Measurements from ENCODE around the gene MYEOV. TPM values are rescaled to one million over a fixed set of nuclear protein-coding genes. Genes with fewer than 3 reads are reported as not detected.

MYEOV gene
- total and polyA plus RNA-seq, 10 of the 15 experiments (the other 5 are each of a cell fraction or from before 2014, with no cell fraction given): 0.05 to 0.40 (median 0.26) TPM; not detected in 3

GRCh38 chr11:69259096-69259495 is 34.9 kb upstream of the MYEOV start:
- no peaks in the 10 kb centered on the region for H4K20me1 ChIP-seq (ENCODE audit: control insufficient read depth, insufficient read depth)
- no peak overlapping the region for H3K4me2 ChIP-seq (ENCODE audit: control insufficient read depth, insufficient read depth)
- H3K9me3 ChIP-seq (replicated peaks; ENCODE audit: control insufficient read depth, insufficient read depth, low read length): peaks cover 8% of the 10 kb centered on the region
- no peak for TF ChIP-seq SP1 (IDR thresholded peaks at IDR 0.05; ENCODE audit: low read depth, low read length)
- no peak for TF ChIP-seq NFIC (IDR thresholded peaks at IDR 0.05; ENCODE audit: low read depth, low read length)
- TF ChIP-seq BACH1 (IDR thresholded peaks at IDR 0.05; ENCODE audit: borderline replicate concordance): no peak
- TF ChIP-seq RUNX3 (IDR thresholded peaks at IDR 0.05; ENCODE audit: low read length): no peak
- no peak for TF ChIP-seq NFXL1 (IDR thresholded peaks at IDR 0.05; ENCODE audit: borderline replicate concordance)
- TF ChIP-seq JUND (IDR thresholded peaks at IDR 0.05; ENCODE audit: low read depth, low read length): no peak
- TF ChIP-seq TARDBP (IDR thresholded peaks at IDR 0.05; ENCODE audit: borderline replicate concordance): no peak
- no peak for TF ChIP-seq SMARCA5 (IDR thresholded peaks at IDR 0.05)
- no peak for TF ChIP-seq CREM (IDR thresholded peaks at IDR 0.05; ENCODE audit: low read depth)
- TF ChIP-seq PAX5 (IDR thresholded peaks at IDR 0.05; ENCODE audit: borderline replicate concordance, low read depth, low read length): no peak
- no peak for TF ChIP-seq ZSCAN29 (IDR thresholded peaks at IDR 0.05)
- H3K4me1 ChIP-seq (ENCODE audit: control insufficient read depth, insufficient read depth, low read length): peaks cover 18% of the 10 kb centered on the region
- DNase-seq (ENCODE audit: low read depth, low spot score) (no peak), ATAC-seq (no peak), FAIRE-seq (no peak)
- SMC1A ChIA-PET (ENCODE audit: uncharacterized antibody, unreplicated experiment): interaction anchor here (0.7 to 4.8 kb wide), 16 partner anchors 9 to 365 kb away, joined by 3 to 27 read pairs (median 4); partner anchors contain the start of gene SMIM38
- intact Hi-C loops (cut with micrococcal nuclease; ENCODE audit: unreplicated experiment) (loop anchor here (10.0 kb wide), 1 partner anchor 154 kb away; no protein-coding TSS in a partner anchor), in situ Hi-C loops (cut with MboI) (no loop called here)
- H2AFZ ChIP-seq (ENCODE audit: control insufficient read depth, low read depth, low read length): no peak overlapping the region; the same call in 1 of the 2 replicates
- RAD21 ChIA-PET (ENCODE audit: unreplicated experiment): interaction anchor here (0.8 to 3.7 kb wide), 14 partner anchors 17 to 412 kb away, joined by 3 to 46 read pairs (median 4); partner anchors contain the start of genes MYEOV and SMIM38
- POLR2A ChIA-PET: interaction anchor here (1.3 to 2.0 kb wide), 4 partner anchors 17 to 105 kb away, joined by 3 to 6 read pairs (median 4); no protein-coding TSS in a partner anchor
- no peaks in the 10 kb centered on the region for H3K27me3 ChIP-seq (replicated peaks in 1 of 2; ENCODE audit: control insufficient read depth in 2 of 2, insufficient read depth in 2 of 2, low read length in 1 of 2)
- no peaks in the 10 kb centered on the region for H3K79me2 ChIP-seq (ENCODE audit: control insufficient read depth, insufficient read depth, low read length)
- no TSS peak for BruUV-seq (replicated peaks)
- H3K9ac ChIP-seq (ENCODE audit: control insufficient read depth, insufficient read depth, low read length): no peak overlapping the region
- H3K36me3 ChIP-seq (ENCODE audit: control insufficient read depth in 2 of 2, insufficient read depth in 2 of 2, low read length in 1 of 2): no peaks in the 10 kb centered on the region
- H3K27ac ChIP-seq (ENCODE audit: control insufficient read depth, insufficient read depth): peak overlapping the region; percentile 0; the same call in 1 of the 2 replicates
- CTCF ChIA-PET: interaction anchor here (0.9 to 2.5 kb wide), 10 partner anchors 11 to 153 kb away, joined by 3 to 11 read pairs (median 4); no protein-coding TSS in a partner anchor
- H3K4me3 ChIP-seq: no peak overlapping the region
- 80% methylated on average over 2 of the region's 2 CpGs for WGBS (ENCODE audit: insufficient coverage, insufficient replicate concordance, low lambda C conversion rate, missing lambda C conversion rate)
